Fibroblast of the aortic adventitia (primary cell): ENCODE results near the gene SLC6A18. TPM values are rescaled to one million over a fixed set of nuclear protein-coding genes. Genes with fewer than 3 reads are reported as not detected.

Source experiments
- DNase-seq: peaks from one replicate; pipeline ENCODE4 v3.0.0-alpha.2; 2010; ENCODE audit warnings: low read depth
- H3K4me3 ChIP-seq: 2 replicates; pipeline ENCODE4 v1.5.1; 2011; ENCODE audit warnings: low read depth, mild to moderate bottlenecking, control low read depth, low read length, moderate library complexity
- total RNA-seq: library from RNA; depleted of rRNA; stranded (reverse); fragments of >200 nt; gene quantifications from 2 replicates; pipeline ENCODE4 v1.2.3, GENCODE V29; 2012; ENCODE audit warnings: low replicate concordance
- TF ChIP-seq, protein P1 (sequence below): IDR thresholded peaks from 2 replicates; pipeline ENCODE4 v1.5.1; 2011; ENCODE audit warnings: mild to moderate bottlenecking, low read length, control low read depth, inconsistent platforms; ENCODE audit not compliant: insufficient read depth

Gene SLC6A18
- total RNA-seq, 1 donor, result not detected

- H3K4me3 ChIP-seq, result no peak overlapping the region
- no peak for DNase-seq
- TF ChIP-seq, protein P1, sequence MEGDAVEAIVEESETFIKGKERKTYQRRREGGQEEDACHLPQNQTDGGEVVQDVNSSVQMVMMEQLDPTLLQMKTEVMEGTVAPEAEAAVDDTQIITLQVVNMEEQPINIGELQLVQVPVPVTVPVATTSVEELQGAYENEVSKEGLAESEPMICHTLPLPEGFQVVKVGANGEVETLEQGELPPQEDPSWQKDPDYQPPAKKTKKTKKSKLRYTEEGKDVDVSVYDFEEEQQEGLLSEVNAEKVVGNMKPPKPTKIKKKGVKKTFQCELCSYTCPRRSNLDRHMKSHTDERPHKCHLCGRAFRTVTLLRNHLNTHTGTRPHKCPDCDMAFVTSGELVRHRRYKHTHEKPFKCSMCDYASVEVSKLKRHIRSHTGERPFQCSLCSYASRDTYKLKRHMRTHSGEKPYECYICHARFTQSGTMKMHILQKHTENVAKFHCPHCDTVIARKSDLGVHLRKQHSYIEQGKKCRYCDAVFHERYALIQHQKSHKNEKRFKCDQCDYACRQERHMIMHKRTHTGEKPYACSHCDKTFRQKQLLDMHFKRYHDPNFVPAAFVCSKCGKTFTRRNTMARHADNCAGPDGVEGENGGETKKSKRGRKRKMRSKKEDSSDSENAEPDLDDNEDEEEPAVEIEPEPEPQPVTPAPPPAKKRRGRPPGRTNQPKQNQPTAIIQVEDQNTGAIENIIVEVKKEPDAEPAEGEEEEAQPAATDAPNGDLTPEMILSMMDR, result no peak
These were observed 5.9 kb upstream of the SLC6A18 start for GRCh38 chr5:1219098-1219767.

GRCh38 chr5:1219768-1220100, 5.4 kb upstream of the SLC6A18 start:
- no peak for DNase-seq
- TF ChIP-seq, protein P1, result no peak
- no peak overlapping the region for H3K4me3 ChIP-seq

GRCh38 chr5:1220351-1220750, 4.8 kb upstream of the SLC6A18 start:
- TF ChIP-seq, protein P1, result no peak
- no peak overlapping the region for H3K4me3 ChIP-seq
- no peak for DNase-seq

DNA sequence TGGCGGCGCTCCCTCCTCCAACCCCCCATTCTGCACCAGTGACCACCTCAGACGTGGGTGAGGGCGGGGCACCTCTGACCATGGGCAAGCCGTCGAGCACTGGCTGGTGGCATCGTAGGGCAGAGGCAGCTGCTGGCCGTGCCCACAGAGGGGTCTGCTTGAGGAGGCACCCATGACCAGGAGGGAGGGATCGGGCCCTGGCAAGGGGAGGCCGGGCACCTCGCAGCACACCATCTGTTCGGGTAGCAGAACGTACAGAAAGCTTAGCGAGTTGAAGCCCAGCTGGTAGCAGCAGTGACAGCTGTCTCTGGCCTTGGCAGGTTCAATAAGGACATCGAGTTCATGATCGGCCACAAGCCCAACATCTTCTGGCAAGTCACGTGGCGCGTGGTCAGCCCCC, 4.3 kb upstream of the SLC6A18 start:
- H3K4me3 ChIP-seq, result no peak overlapping the region
- no peak for DNase-seq
- TF ChIP-seq, protein P1, result no peak

- no peak overlapping the region for H3K4me3 ChIP-seq
These were observed 3.5 kb upstream of the SLC6A18 start for GRCh38 chr5:1221721-1222120.

GRCh38 chr5:1222147-1222546, 3.0 kb upstream of the SLC6A18 start:
- DNase-seq, result no peak
- TF ChIP-seq, protein P1, result no peak
- no peak overlapping the region for H3K4me3 ChIP-seq

More at GRCh38 chr5:1221721-1222120, 3.5 kb upstream of the SLC6A18 start:
- TF ChIP-seq, protein P1, result no peak
- DNase-seq, result no peak
